H1 (cell line): ENCODE data around the gene NCOA1. TPM values are rescaled to one million over a fixed set of nuclear protein-coding genes. Genes with fewer than 3 reads are reported as not detected.

ENCODE experiments used
- CTCF ChIA-PET: fragments of 300-600 bp; sonication (Branson Sonifier 250); formaldehyde crosslinking; loops from one replicate; lab custom pipeline; 2021; ENCODE audit not compliant: partially characterized antibody; lab: Charles Lee
- POLR2A ChIA-PET: fragments of 300-600 bp; sonication (Branson Sonifier 250); formaldehyde crosslinking; loops from one replicate; lab custom pipeline; 2021; ENCODE audit warnings: inconsistent platforms; ENCODE audit not compliant: partially characterized antibody; lab: Charles Lee
- DNase-seq, 2 experiments: peaks; one replicate each; pipeline versions ENCODE4 v3.0.0 to v3.0.0-alpha.2; 2010 to 2022; ENCODE audit warnings: low spot score in 2 of 2, low read depth in 1 of 2, mixed read lengths in 1 of 2
- FAIRE-seq: peaks from 2 replicates; lab custom pipeline; 2011; peaks lifted over from hg19 to GRCh38; lab: Jason Lieb, UNC
- H2AFZ ChIP-seq: 2 replicates; pipeline ENCODE4 v1.8.1; 2012; ENCODE audit warnings: low read length, inconsistent platforms
- H2AK5ac ChIP-seq: 2 replicates; pipeline ENCODE4 v1.6.1; 2013; ENCODE audit warnings: low read depth, low read length
- H2BK120ac ChIP-seq: replicated peaks from 2 replicates; pipeline ENCODE3; 2013; ENCODE audit warnings: low read depth, low read length, inconsistent platforms
- H2BK12ac ChIP-seq: 2 replicates; pipeline ENCODE4 v1.6.1; 2013; ENCODE audit warnings: low read depth, low read length
- H2BK15ac ChIP-seq: 2 replicates; pipeline ENCODE4 v1.6.1; 2013; ENCODE audit warnings: low read length
- H2BK20ac ChIP-seq: 2 replicates; pipeline ENCODE4 v1.6.1; 2013; ENCODE audit warnings: low read length
- H2BK5ac ChIP-seq: 2 replicates; pipeline ENCODE4 v1.6.1; 2013; ENCODE audit warnings: low read depth, low read length
- H3K14ac ChIP-seq: 2 replicates; pipeline ENCODE4 v1.6.1; 2013; ENCODE audit warnings: inconsistent platforms; ENCODE audit not compliant: insufficient read length
- H3K18ac ChIP-seq: 2 replicates; pipeline ENCODE4 v1.6.1; 2013; ENCODE audit warnings: low read length; ENCODE audit errors: extremely low read depth
- H3K23ac ChIP-seq: 2 replicates; pipeline ENCODE4 v1.6.1; 2013; ENCODE audit warnings: inconsistent platforms; ENCODE audit not compliant: insufficient read length
- H3K23me2 ChIP-seq: 2 replicates; pipeline ENCODE4 v1.6.1; 2013; ENCODE audit warnings: low read depth, low read length
- H3K27ac ChIP-seq: 2 replicates; pipeline ENCODE4 v1.6.1; 2011; ENCODE audit warnings: low read depth, low read length, inconsistent platforms
- H3K27me3 ChIP-seq, 4 experiments: replicated peaks in 1 of 4; 1 replicate in 1 of 4; 2 replicates in 3 of 4; pipeline versions ENCODE4 v1.6.1 to v1.8.1; 2011 to 2013; ENCODE audit warnings: low read length in 3 of 4, mild to moderate bottlenecking in 3 of 4, inconsistent platforms in 2 of 4, mixed read lengths in 2 of 4, moderate library complexity in 1 of 4; ENCODE audit not compliant: control insufficient read depth in 3 of 4, insufficient read depth in 3 of 4; ENCODE audit errors: extremely low read depth in 1 of 4
- H3K36me3 ChIP-seq, 4 experiments: 2 replicates each; pipeline versions ENCODE4 v1.6.1 to v1.8.1; 2011 to 2013; ENCODE audit warnings: mild to moderate bottlenecking in 4 of 4, low read length in 3 of 4, moderate library complexity in 2 of 4, control low read depth in 1 of 4, inconsistent platforms in 1 of 4; ENCODE audit not compliant: insufficient read depth in 4 of 4, control insufficient read depth in 2 of 4
- H3K4ac ChIP-seq: replicated peaks from 2 replicates; pipeline ENCODE3; 2013; ENCODE audit warnings: low read length, low read depth, mixed read lengths, inconsistent platforms; ENCODE audit not compliant: insufficient read length
- H3K4me1 ChIP-seq, 4 experiments: replicated peaks in 1 of 4; 1 replicate in 1 of 4; 2 replicates in 3 of 4; pipeline versions ENCODE4 v1.6.1 to v1.8.1; 2011 to 2013; ENCODE audit warnings: low read length in 3 of 4, inconsistent platforms in 2 of 4, mixed read lengths in 1 of 4; ENCODE audit not compliant: insufficient read depth in 4 of 4, control insufficient read depth in 3 of 4
- H3K4me2 ChIP-seq, 2 experiments: 2 replicates each; pipeline versions ENCODE4 v1.6.1 to v1.8.1; 2011 to 2013; ENCODE audit warnings: low read depth in 2 of 2, low read length in 2 of 2, control low read depth in 1 of 2, inconsistent platforms in 1 of 2, mild to moderate bottlenecking in 1 of 2; ENCODE audit not compliant: insufficient read depth in 1 of 2
- H3K4me3 ChIP-seq, 4 experiments: fragments of 200-600, 300-600 bp in 1 of 4; sonication (generic), shearing (Covaris generic), sonication (Bioruptor Twin) in 1 of 4; 2 replicates each; pipeline versions ENCODE4 v1.5.1 to v1.8.1; 2011 to 2016; ENCODE audit warnings: low read length in 4 of 4, low read depth in 3 of 4, control low read depth in 2 of 4, inconsistent platforms in 2 of 4, mild to moderate bottlenecking in 2 of 4, mixed read lengths in 1 of 4, moderate library complexity in 1 of 4; ENCODE audit not compliant: insufficient read depth in 2 of 4; ENCODE audit errors: extremely low read depth in 1 of 4
- H3K56ac ChIP-seq: replicated peaks from 2 replicates; pipeline ENCODE3; 2013; ENCODE audit warnings: low read depth, mild to moderate bottlenecking, mixed read lengths, low read length, inconsistent platforms; ENCODE audit not compliant: insufficient read length
- H3K79me1 ChIP-seq: 2 replicates; pipeline ENCODE4 v1.6.1; 2013; ENCODE audit warnings: low read depth, low read length, control low read depth
- H3K79me2 ChIP-seq, 2 experiments: 2 replicates each; pipeline versions ENCODE4 v1.6.1 to v1.8.1; 2012 to 2013; ENCODE audit warnings: low read length in 2 of 2, mild to moderate bottlenecking in 2 of 2, inconsistent platforms in 1 of 2; ENCODE audit not compliant: insufficient read depth in 2 of 2, control insufficient read depth in 1 of 2
- H3K9ac ChIP-seq, 4 experiments: replicated peaks in 1 of 4; 1 replicate in 1 of 4; 2 replicates in 3 of 4; pipeline versions ENCODE4 v1.6.1 to v1.8.1; 2011 to 2013; ENCODE audit warnings: low read depth in 3 of 4, low read length in 3 of 4, control low read depth in 2 of 4, mild to moderate bottlenecking in 2 of 4, moderate library complexity in 2 of 4, inconsistent platforms in 1 of 4; ENCODE audit errors: extremely low read depth in 1 of 4
- H3K9me3 ChIP-seq, 2 experiments: 2 replicates each; pipeline versions ENCODE4 v1.6.1 to v1.8.1; 2012 to 2013; ENCODE audit warnings: mild to moderate bottlenecking in 2 of 2, moderate library complexity in 2 of 2, control low read depth in 1 of 2, inconsistent platforms in 1 of 2, low read depth in 1 of 2, low read length in 1 of 2, mixed read lengths in 1 of 2; ENCODE audit not compliant: insufficient read depth in 2 of 2
- H4K20me1 ChIP-seq, 2 experiments: replicated peaks in 1 of 2; 2 replicates each; pipeline versions ENCODE3 to v1.8.1; 2011 to 2013; ENCODE audit warnings: inconsistent platforms in 2 of 2, low read length in 2 of 2, mild to moderate bottlenecking in 1 of 2; ENCODE audit not compliant: insufficient read depth in 2 of 2, control insufficient read depth in 1 of 2
- H4K5ac ChIP-seq: 2 replicates; pipeline ENCODE4 v1.6.1; 2013; ENCODE audit warnings: low read length, low read depth, mixed read lengths, inconsistent platforms; ENCODE audit not compliant: insufficient read length
- H4K8ac ChIP-seq: 2 replicates; pipeline ENCODE4 v1.8.0; 2013; ENCODE audit warnings: mild to moderate bottlenecking, moderate library complexity, low read length, inconsistent platforms; ENCODE audit not compliant: insufficient read depth; ENCODE audit errors: extremely low read depth
- H4K91ac ChIP-seq: replicated peaks from 2 replicates; pipeline ENCODE3; 2013; ENCODE audit warnings: low read length, mixed read lengths, inconsistent platforms; ENCODE audit not compliant: insufficient read length
- GTF2F1 ChIP-seq: IDR thresholded peaks from 2 replicates; pipeline ENCODE4 v1.6.1; 2012; ENCODE audit warnings: low read depth, low read length, improper control_type of control experiment, borderline replicate concordance
- JUND ChIP-seq: IDR thresholded peaks from 2 replicates; pipeline ENCODE4 v1.6.1; 2011; ENCODE audit warnings: mild to moderate bottlenecking, improper control_type of control experiment, low read length
- PHF8 ChIP-seq: fragments of 200-600 bp; sonication (generic); conservative IDR thresholded peaks from 2 replicates; pipeline ENCODE4 v1.7.1; 2012; ENCODE audit warnings: low read depth, mild to moderate bottlenecking, inconsistent platforms, low read length, moderate library complexity
- RAD21 ChIP-seq, 2 experiments: IDR thresholded peaks in 1 of 2; conservative IDR thresholded peaks in 1 of 2; 2 replicates each; pipeline ENCODE4 v1.6.1; 2011; ENCODE audit warnings: low read depth in 2 of 2, low read length in 2 of 2, improper control_type of control experiment in 1 of 2, inconsistent platforms in 1 of 2, mild to moderate bottlenecking in 1 of 2, moderate library complexity in 1 of 2
- SIN3A ChIP-seq, 2 experiments: IDR thresholded peaks in 1 of 2; conservative IDR thresholded peaks in 1 of 2; 2 replicates each; pipeline ENCODE4 v1.6.1; 2011 to 2012; ENCODE audit warnings: low read length in 2 of 2, improper control_type of control experiment in 1 of 2, low read depth in 1 of 2, mild to moderate bottlenecking in 1 of 2
- SP4 ChIP-seq: IDR thresholded peaks from 2 replicates; pipeline ENCODE4 v1.6.1; 2012; ENCODE audit warnings: low read length, inconsistent platforms
- SRF ChIP-seq: IDR thresholded peaks from 2 replicates; pipeline ENCODE4 v1.6.1; 2011; ENCODE audit warnings: mild to moderate bottlenecking, low read depth, low read length, moderate library complexity
- WGBS, 2 experiments: shearing (Covaris generic) in 1 of 2; methylation state at CpG; one replicate each; pipeline versions ENCODE4 v1.1.6 to v1.1.7; 2013 to 2015; ENCODE audit warnings: low lambda C conversion rate in 2 of 2, mixed read lengths in 2 of 2, inconsistent platforms in 1 of 2, low coverage in 1 of 2, missing lambda C conversion rate in 1 of 2; ENCODE audit not compliant: insufficient replicate concordance in 2 of 2, insufficient coverage in 1 of 2, insufficient read length in 1 of 2; ENCODE audit errors: extremely low coverage in 1 of 2, missing lambda C conversion rate in 1 of 2; 5-methylcytosine and 5-hydroxymethylcytosine counted together
- polyA plus RNA-seq, 7 experiments: library from polyadenylated mRNA; depleted of rRNA in 3 of 7; stranded (reverse) in 5 of 7; unstranded in 2 of 7; fragments of >200 nt in 5 of 7; fragments of 200-250 nt in 2 of 7; gene quantifications; 1 replicate in 5 of 7; 2 replicates in 1 of 7; 4 replicates in 1 of 7; pipeline versions ENCODE4 v1.2.1 to v1.2.3, GENCODE V29; 2011 to 2013; ENCODE audit warnings: missing spikeins in 2 of 7, mixed read lengths in 2 of 7
- total RNA-seq: library from RNA; stranded (reverse); fragmentation: NEBNext Ultra II Directional; extraction: Animal tissue kit (Norgen Biotek cat#: 25700); gene quantifications from 2 replicates; pipeline ENCODE4 v1.2.1, GENCODE V29; 2021

Gene NCOA1
- total and polyA plus RNA-seq, 2 of the 8 experiments (the other 6 are each of a cell fraction or from before 2014, with no cell fraction given), result 12.8 to 17.9 TPM

DNA sequence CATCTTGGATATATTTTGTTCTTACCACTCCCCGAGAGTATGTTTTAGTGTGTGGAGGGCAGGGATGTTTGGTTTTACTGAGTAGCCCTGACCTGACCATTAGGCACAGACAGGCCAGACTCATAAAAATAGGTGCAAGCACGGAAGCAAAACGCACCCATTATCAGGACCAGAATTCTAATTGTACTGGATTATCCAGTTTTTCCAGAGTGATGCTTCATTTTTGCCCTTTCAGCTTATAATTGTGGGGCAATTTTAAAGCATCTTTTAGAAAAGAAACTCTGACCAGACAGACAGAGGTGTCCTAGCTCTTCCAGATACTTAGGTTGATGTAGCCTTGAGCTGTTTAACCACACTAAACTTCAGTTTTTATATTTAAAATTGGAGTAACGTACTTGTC, 4.4 kb downstream of the NCOA1 start:
- H4K91ac ChIP-seq, result no peak overlapping the region
- no peak overlapping the region for H3K9ac ChIP-seq
- CTCF ChIA-PET, result interaction anchor here (1.3 to 1.4 kb wide), 3 partner anchors 19 to 302 kb away, joined by 3 to 4 read pairs (median 3); no protein-coding TSS in a partner anchor
- no peak overlapping the region for H3K27ac ChIP-seq
- no peak overlapping the region for H3K4me2 ChIP-seq
- H3K4me1 ChIP-seq, result peaks cover 3 to 8% (median 3%) of the 10 kb centered on the region in 4 experiments; a peak in 6 of 7 replicates
- no peak overlapping the region for H2BK12ac ChIP-seq
- H3K9me3 ChIP-seq, result no peaks in the 10 kb centered on the region
- no peak overlapping the region for H3K4ac ChIP-seq
- H2BK120ac ChIP-seq, result no peak overlapping the region
- no peak overlapping the region for H3K18ac ChIP-seq
- H3K14ac ChIP-seq, result no peak overlapping the region
- DNase-seq, result no peak
- no peak overlapping the region for H3K56ac ChIP-seq
- H3K23me2 ChIP-seq, result peaks cover 8% of the 10 kb centered on the region
- H3K4me3 ChIP-seq, result no peak overlapping the region
- TF ChIP-seq JUND (no peak), RAD21 (IDR thresholded peaks at IDR 0.05 in 1 of 2, conservative IDR thresholded peaks at IDR 0.05 in 1 of 2; ENCODE audit: low read depth in 2 of 2, low read length in 2 of 2) (no peak), SRF (no peak), PHF8 (no peak), SP4 (no peak), GTF2F1 (no peak), SIN3A (conservative IDR thresholded peaks at IDR 0.05 in 1 of 2, IDR thresholded peaks at IDR 0.05 in 1 of 2; ENCODE audit: low read depth in 1 of 2, low read length in 2 of 2) (no peak)
- TF ChIP-seq, all 59 proteins: peak for 0
- Histone ChIP-seq H3K23ac (no peak overlapping the region), H2BK20ac (no peak overlapping the region), H4K20me1 (peaks cover 0 to 5% of the 10 kb centered on the region in 2 experiments), H3K36me3 (no peaks in the 10 kb centered on the region), H3K27me3 (peaks cover 0 to 6% (median 5%) of the 10 kb centered on the region in 4 experiments; a peak in 3 of 7 replicates), H3K79me1 (peaks cover 6% of the 10 kb centered on the region), H4K8ac (no peak overlapping the region), H3K79me2 (peaks cover 0 to 54% of the 10 kb centered on the region in 2 experiments; a peak in 2 of 4 replicates), H4K5ac (no peak overlapping the region), H2AK5ac (no peak overlapping the region), H2BK5ac (no peak overlapping the region), H2AFZ (no peak overlapping the region), H2BK15ac (no peak overlapping the region)
- POLR2A ChIA-PET, result no interaction called here
- WGBS, 2 experiments, result 87% methylated on average over 4 of the region's 4 CpGs; no CpG with 5 or more reads in 1 of the 2 experiments
- FAIRE-seq, result no peak
